OCI-LY7 (cell line): Measurements from ENCODE around the gene RAPGEF3. TPM values are rescaled to one million over a fixed set of nuclear protein-coding genes. Genes with fewer than 3 reads are reported as not detected.

Experiments
- BruUV-seq: library from RNA; stranded (reverse); fragments of 400-500 nt; replicated peaks from 2 replicates; lab custom pipeline; 2021; lab: Mats Ljungman, UMichigan
- CTCF ChIA-PET: fragments of 300-600 bp; sonication (Branson Sonifier 250); formaldehyde crosslinking; loops from one replicate; lab custom pipeline; 2022; ENCODE audit warnings: antibody characterized with exemption; ENCODE audit not compliant: unreplicated experiment; lab: Charles Lee
- POLR2A ChIA-PET: fragments of 300-600 bp; sonication (Branson Sonifier 250); formaldehyde crosslinking; loops from one replicate; lab custom pipeline; 2022; ENCODE audit warnings: antibody characterized with exemption; lab: Charles Lee
- DNase-seq: peaks from one replicate; pipeline ENCODE4 v3.0.0-alpha.2; 2015; ENCODE audit warnings: low spot score
- H2AFZ ChIP-seq: fragments of 200-600 bp; sonication (generic), shearing (Covaris generic); 2 replicates; pipeline ENCODE4 v1.6.1; 2014; ENCODE audit warnings: mild to moderate bottlenecking, antibody characterized with exemption, low read length, moderate library complexity
- H3K27ac ChIP-seq: fragments of 200-600 bp; sonication (generic); 2 replicates; pipeline ENCODE4 v1.5.1; 2014; ENCODE audit warnings: mixed run types, low read depth, mild to moderate bottlenecking, moderate library complexity, low read length, inconsistent platforms; ENCODE audit not compliant: poor library complexity, severe bottlenecking
- H3K36me3 ChIP-seq: fragments of 200-600 bp; sonication (generic); 2 replicates; pipeline ENCODE4 v1.6.1; 2014; ENCODE audit warnings: mild to moderate bottlenecking, antibody characterized with exemption, low read length, moderate library complexity, mixed read lengths; ENCODE audit not compliant: insufficient read depth
- H3K4me1 ChIP-seq: fragments of 200-600 bp; sonication (generic); 2 replicates; pipeline ENCODE4 v1.5.1; 2014; ENCODE audit warnings: mild to moderate bottlenecking, low read length; ENCODE audit not compliant: insufficient read depth, poor library complexity, severe bottlenecking
- H3K4me2 ChIP-seq: fragments of 200-600 bp; sonication (generic); 2 replicates; pipeline ENCODE4 v1.6.1; 2014; ENCODE audit warnings: mild to moderate bottlenecking, low read length
- H3K4me3 ChIP-seq: fragments of 200-600 bp; sonication (generic); 2 replicates; pipeline ENCODE4 v1.5.1; 2014; ENCODE audit warnings: mild to moderate bottlenecking, low read depth, low read length; ENCODE audit not compliant: poor library complexity, severe bottlenecking
- H3K79me2 ChIP-seq: fragments of 200-600 bp; sonication (generic); 2 replicates; pipeline ENCODE4 v1.6.1; 2016; ENCODE audit warnings: low read depth, mild to moderate bottlenecking, low read length, moderate library complexity, mixed read lengths; ENCODE audit not compliant: insufficient read depth
- H3K9me2 ChIP-seq: fragments of 200-600 bp; sonication (generic); 2 replicates; pipeline ENCODE4 v1.6.1; 2016; ENCODE audit warnings: mild to moderate bottlenecking, low read length, mixed read lengths; ENCODE audit not compliant: insufficient read depth
- H3K9me3 ChIP-seq: fragments of 200-600 bp; sonication (generic); 2 replicates; pipeline ENCODE4 v1.6.1; 2014; ENCODE audit warnings: mild to moderate bottlenecking, mixed run types, low read length, mixed read lengths
- H4K20me1 ChIP-seq: fragments of 200-600 bp; sonication (generic); 2 replicates; pipeline ENCODE4 v1.6.1; 2014; ENCODE audit warnings: mild to moderate bottlenecking, antibody characterized with exemption, low read length, moderate library complexity, mixed read lengths; ENCODE audit not compliant: insufficient read depth
- EZH2phosphoT487 ChIP-seq: fragments of 200-600 bp; sonication (generic); IDR thresholded peaks from 2 replicates; pipeline ENCODE4 v1.6.1; 2018; ENCODE audit warnings: low read depth, borderline replicate concordance, mild to moderate bottlenecking, mixed run types, antibody characterized with exemption, low read length, moderate library complexity, mixed read lengths
- intact Hi-C: fragments of 100-400 bp; cut with micrococcal nuclease; formaldehyde crosslinking; loops from one replicate; pipeline ENCODE4 v1.10.0; 2022; ENCODE audit not compliant: unreplicated experiment
- total RNA-seq, 2 experiments: library from RNA; depleted of rRNA in 1 of 2; stranded (reverse); fragments of >200 nt in 1 of 2; shearing (Covaris generic) in 1 of 2; gene quantifications; 2 replicates each; pipeline ENCODE4 v1.2.3, GENCODE V29; 2014 to 2022
- TF ChIP-seq, protein P1 (sequence below): fragments of 200-600 bp; sonication (generic); conservative IDR thresholded peaks from 2 replicates; pipeline ENCODE4 v1.5.1; 2014; ENCODE audit warnings: mild to moderate bottlenecking, antibody characterized with exemption, low read length, moderate library complexity, mixed read lengths

RAPGEF3 gene
- total RNA-seq, 2 experiments from 2014 or later = 0.69 to 4.7 TPM

- peaks cover 42% of the 10 kb centered on the region for H3K36me3 ChIP-seq
- intact Hi-C loops = no loop called here
- 0 out of 2 replicates have a peak, but pooled peaks cover 7% of the 10 kb centered on the region for H4K20me1 ChIP-seq
- no peaks in the 10 kb centered on the region for H3K9me3 ChIP-seq
- POLR2A ChIA-PET = interaction anchor here (1.2 kb wide), 1 partner anchor 39 kb away, joined by 3 read pairs; no protein-coding TSS in a partner anchor
- peaks cover 30% of the 10 kb centered on the region for H3K4me1 ChIP-seq
- no peaks in the 10 kb centered on the region for H3K79me2 ChIP-seq
- H3K4me2 ChIP-seq = no peak overlapping the region
- CTCF ChIA-PET = interaction anchor here (1.3 to 3.5 kb wide), 3 partner anchors 18 to 39 kb away, joined by 3 to 28 read pairs (median 17); no protein-coding TSS in a partner anchor
- DNase-seq = no peak
- no peak overlapping the region for H3K4me3 ChIP-seq
- no peak overlapping the region for H2AFZ ChIP-seq
- H3K9me2 ChIP-seq = no peaks in the 10 kb centered on the region
- no peak for TF ChIP-seq EZH2phosphoT487
- TF ChIP-seq, protein P1, sequence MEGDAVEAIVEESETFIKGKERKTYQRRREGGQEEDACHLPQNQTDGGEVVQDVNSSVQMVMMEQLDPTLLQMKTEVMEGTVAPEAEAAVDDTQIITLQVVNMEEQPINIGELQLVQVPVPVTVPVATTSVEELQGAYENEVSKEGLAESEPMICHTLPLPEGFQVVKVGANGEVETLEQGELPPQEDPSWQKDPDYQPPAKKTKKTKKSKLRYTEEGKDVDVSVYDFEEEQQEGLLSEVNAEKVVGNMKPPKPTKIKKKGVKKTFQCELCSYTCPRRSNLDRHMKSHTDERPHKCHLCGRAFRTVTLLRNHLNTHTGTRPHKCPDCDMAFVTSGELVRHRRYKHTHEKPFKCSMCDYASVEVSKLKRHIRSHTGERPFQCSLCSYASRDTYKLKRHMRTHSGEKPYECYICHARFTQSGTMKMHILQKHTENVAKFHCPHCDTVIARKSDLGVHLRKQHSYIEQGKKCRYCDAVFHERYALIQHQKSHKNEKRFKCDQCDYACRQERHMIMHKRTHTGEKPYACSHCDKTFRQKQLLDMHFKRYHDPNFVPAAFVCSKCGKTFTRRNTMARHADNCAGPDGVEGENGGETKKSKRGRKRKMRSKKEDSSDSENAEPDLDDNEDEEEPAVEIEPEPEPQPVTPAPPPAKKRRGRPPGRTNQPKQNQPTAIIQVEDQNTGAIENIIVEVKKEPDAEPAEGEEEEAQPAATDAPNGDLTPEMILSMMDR = no peak
- H3K27ac ChIP-seq = no peak overlapping the region
- BruUV-seq = no TSS peak
Measured at GRCh38 chr12:47799357-47799955, 40.8 kb upstream of the RAPGEF3 start.

GRCh38 chr12:47798382-47798948, 39.8 kb upstream of the RAPGEF3 start:
- no peak overlapping the region for H3K4me2 ChIP-seq
- DNase-seq = no peak
- peaks cover 20% of the 10 kb centered on the region for H3K4me1 ChIP-seq
- no peak overlapping the region for H2AFZ ChIP-seq
- BruUV-seq = no TSS peak
- H4K20me1 ChIP-seq = 0 out of 2 replicates have a peak, but pooled peaks cover 7% of the 10 kb centered on the region
- H3K79me2 ChIP-seq = no peaks in the 10 kb centered on the region
- no peaks in the 10 kb centered on the region for H3K9me2 ChIP-seq
- no peak overlapping the region for H3K27ac ChIP-seq
- POLR2A ChIA-PET = interaction anchor here (1.0 to 2.4 kb wide), 3 partner anchors 10 to 86 kb away, joined by 3 to 8 read pairs (median 4); no protein-coding TSS in a partner anchor
- intact Hi-C loops = no loop called here
- CTCF ChIA-PET = interaction anchor here (1.1 to 3.5 kb wide), 5 partner anchors 9 to 40 kb away, joined by 5 to 28 read pairs (median 10); no protein-coding TSS in a partner anchor
- H3K4me3 ChIP-seq = no peak overlapping the region
- peaks cover 43% of the 10 kb centered on the region for H3K36me3 ChIP-seq
- no peak for TF ChIP-seq EZH2phosphoT487
- TF ChIP-seq, protein P1 = no peak
- H3K9me3 ChIP-seq = no peaks in the 10 kb centered on the region
